WTC11 (cell line): ENCODE results near the gene LIFR. TPM values are rescaled to one million over a fixed set of nuclear protein-coding genes. Genes with fewer than 3 reads are reported as not detected.

Experiments used
- ATAC-seq: fragments of 200-7000 bp; cut with Tn5 transposase; 2 replicates; pipeline ENCODE4 v1.10.0; 2021; ENCODE audit warnings: mild to moderate bottlenecking, moderate library complexity
- CTCF ChIA-PET: fragments of 300-600 bp; sonication (Branson Sonifier 250); formaldehyde crosslinking; loops from one replicate; lab custom pipeline; 2021; ENCODE audit warnings: antibody characterized with exemption; lab: Charles Lee
- POLR2A ChIA-PET: fragments of 350-600 bp; sonication (Branson Sonifier 250); formaldehyde crosslinking; loops from one replicate; lab custom pipeline; 2021; ENCODE audit warnings: antibody characterized with exemption; lab: Charles Lee
- DNase-seq: peaks from one replicate; pipeline ENCODE4 v3.0.0; 2021; ENCODE audit warnings: low spot score
- H3K27ac Mint-ChIP-seq: 2 replicates; pipeline ENCODE4 v1.8.0; 2021; ENCODE audit warnings: mixed read lengths
- H3K27me3 Mint-ChIP-seq: 2 replicates; pipeline ENCODE4 v1.8.0; 2021; ENCODE audit warnings: low read depth, mild to moderate bottlenecking, moderate library complexity, mixed read lengths
- H3K36me3 Mint-ChIP-seq: 2 replicates; pipeline ENCODE4 v1.8.0; 2021; ENCODE audit warnings: mixed read lengths
- H3K4me1 Mint-ChIP-seq: 2 replicates; pipeline ENCODE4 v1.8.0; 2022; ENCODE audit warnings: mixed read lengths
- H3K4me3 Mint-ChIP-seq: 2 replicates; pipeline ENCODE4 v1.8.0; 2021; ENCODE audit warnings: mild to moderate bottlenecking, moderate library complexity, mixed read lengths
- H3K9me3 Mint-ChIP-seq: 2 replicates; pipeline ENCODE4 v1.8.0; 2021; ENCODE audit warnings: mixed read lengths
- ELF4 ChIP-seq: sonication (generic); formaldehyde crosslinking; IDR thresholded peaks from 2 replicates; pipeline ENCODE4 v1.8.1; 2022; ENCODE audit warnings: low read depth, mild to moderate bottlenecking, moderate library complexity, missing genetic modification reagents
- EMX1 ChIP-seq: fragments of 250-450 bp; sonication (Bioruptor Pico); IDR thresholded peaks from 2 replicates; pipeline ENCODE4 v1.8.0; 2021; ENCODE audit warnings: mild to moderate bottlenecking
- FOXP1 ChIP-seq: sonication (generic); formaldehyde crosslinking; IDR thresholded peaks from 2 replicates; pipeline ENCODE4 v1.8.0; 2022; ENCODE audit warnings: missing genetic modification reagents, mild to moderate bottlenecking, moderate library complexity, borderline replicate concordance
- SMAD4 ChIP-seq: sonication (generic); formaldehyde crosslinking; IDR thresholded peaks from 2 replicates; pipeline ENCODE4 v1.8.0; 2022; ENCODE audit warnings: mild to moderate bottlenecking, missing genetic modification reagents
- ZNF219 ChIP-seq: sonication (generic); formaldehyde crosslinking; IDR thresholded peaks from 2 replicates; pipeline ENCODE4 v1.8.0; 2023; ENCODE audit warnings: missing genetic modification reagents, mild to moderate bottlenecking, borderline replicate concordance
- ZNF317 ChIP-seq: sonication (generic); formaldehyde crosslinking; IDR thresholded peaks from 2 replicates; pipeline ENCODE4 v1.8.1; 2023; ENCODE audit warnings: low read depth, mild to moderate bottlenecking, moderate library complexity, missing genetic modification reagents, borderline replicate concordance
- ZNF423 ChIP-seq: fragments of 250-450 bp; sonication (Bioruptor Pico); IDR thresholded peaks from 2 replicates; pipeline ENCODE4 v2.1.2; 2022; ENCODE audit warnings: mild to moderate bottlenecking, moderate library complexity
- total RNA-seq: library from RNA; stranded (reverse); gene quantifications from 3 replicates; pipeline ENCODE4 v1.2.3, GENCODE V29; 2021
- TF ChIP-seq, protein P1 (sequence below): sonication (generic); formaldehyde crosslinking; IDR thresholded peaks from 2 replicates; pipeline ENCODE4 v1.8.1; 2023; ENCODE audit warnings: mild to moderate bottlenecking, missing genetic modification reagents
- TF ChIP-seq, protein P2 (sequence below): fragments of 250-450 bp; sonication (Bioruptor Pico); IDR thresholded peaks from 2 replicates; pipeline ENCODE4 v2.1.2; 2022; ENCODE audit warnings: mild to moderate bottlenecking, moderate library complexity
- TF ChIP-seq, protein P3 (sequence below): sonication (generic); formaldehyde crosslinking; IDR thresholded peaks from 2 replicates; pipeline ENCODE4 v1.8.1; 2023; ENCODE audit warnings: mild to moderate bottlenecking, missing genetic modification reagents, borderline replicate concordance
- TF ChIP-seq, protein P4 (sequence below): sonication (generic); formaldehyde crosslinking; IDR thresholded peaks from 2 replicates; pipeline ENCODE4 v1.8.1; 2022; ENCODE audit warnings: mild to moderate bottlenecking, moderate library complexity, missing genetic modification reagents
- TF ChIP-seq, protein P5 (sequence below): sonication (generic); formaldehyde crosslinking; IDR thresholded peaks from 2 replicates; pipeline ENCODE4 v1.8.0; 2023; ENCODE audit warnings: missing genetic modification reagents, mild to moderate bottlenecking, borderline replicate concordance
- TF ChIP-seq, protein P6 (sequence below): sonication (generic); formaldehyde crosslinking; IDR thresholded peaks from 2 replicates; pipeline ENCODE4 v1.8.1; 2022; ENCODE audit warnings: missing genetic modification reagents, borderline replicate concordance
- TF ChIP-seq, protein P7 (sequence below): fragments of 250-450 bp; sonication (Bioruptor Pico); IDR thresholded peaks from 2 replicates; pipeline ENCODE4 v1.9.0; 2021; ENCODE audit warnings: mild to moderate bottlenecking, borderline replicate concordance

Gene LIFR
- total RNA-seq, 1 experiment from 2014 or later: 14.4 TPM

DNA sequence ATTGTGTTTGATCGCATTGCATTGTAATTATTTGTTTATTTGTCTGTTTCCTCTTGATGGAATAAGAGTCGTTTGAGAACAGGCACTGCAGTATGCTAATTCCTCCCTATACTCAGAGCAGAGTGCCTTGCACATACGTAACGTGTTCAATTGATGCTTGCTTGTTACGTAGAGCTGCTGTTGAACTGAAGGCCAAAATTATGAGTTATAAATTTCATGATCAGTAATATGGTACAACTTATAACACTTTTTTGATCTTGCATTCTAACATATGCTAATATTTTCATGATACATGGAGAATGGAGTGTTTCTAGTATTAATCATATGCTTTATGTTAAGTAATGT is 26.5 kb upstream of the LIFR start:
- H3K27me3 Mint-ChIP-seq: no peaks in the 10 kb centered on the region
- ChIA-PET POLR2A (no interaction called here), CTCF (no interaction called here)
- H3K4me3 Mint-ChIP-seq: no peak overlapping the region
- H3K36me3 Mint-ChIP-seq: no peaks in the 10 kb centered on the region
- ATAC-seq (no peak), DNase-seq (no peak)
- H3K4me1 Mint-ChIP-seq: peaks cover 10% of the 10 kb centered on the region; the same call in 1 of the 2 replicates
- no peak overlapping the region for H3K27ac Mint-ChIP-seq
- TF ChIP-seq EMX1 (CRISPR knock-in tag) (no peak), SMAD4 (CRISPR knock-in tag) (no peak)
- TF ChIP-seq, protein P1, sequence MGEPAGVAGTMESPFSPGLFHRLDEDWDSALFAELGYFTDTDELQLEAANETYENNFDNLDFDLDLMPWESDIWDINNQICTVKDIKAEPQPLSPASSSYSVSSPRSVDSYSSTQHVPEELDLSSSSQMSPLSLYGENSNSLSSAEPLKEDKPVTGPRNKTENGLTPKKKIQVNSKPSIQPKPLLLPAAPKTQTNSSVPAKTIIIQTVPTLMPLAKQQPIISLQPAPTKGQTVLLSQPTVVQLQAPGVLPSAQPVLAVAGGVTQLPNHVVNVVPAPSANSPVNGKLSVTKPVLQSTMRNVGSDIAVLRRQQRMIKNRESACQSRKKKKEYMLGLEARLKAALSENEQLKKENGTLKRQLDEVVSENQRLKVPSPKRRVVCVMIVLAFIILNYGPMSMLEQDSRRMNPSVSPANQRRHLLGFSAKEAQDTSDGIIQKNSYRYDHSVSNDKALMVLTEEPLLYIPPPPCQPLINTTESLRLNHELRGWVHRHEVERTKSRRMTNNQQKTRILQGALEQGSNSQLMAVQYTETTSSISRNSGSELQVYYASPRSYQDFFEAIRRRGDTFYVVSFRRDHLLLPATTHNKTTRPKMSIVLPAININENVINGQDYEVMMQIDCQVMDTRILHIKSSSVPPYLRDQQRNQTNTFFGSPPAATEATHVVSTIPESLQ (CRISPR knock-in tag): no peak
- H3K9me3 Mint-ChIP-seq: no peaks in the 10 kb centered on the region

DNA sequence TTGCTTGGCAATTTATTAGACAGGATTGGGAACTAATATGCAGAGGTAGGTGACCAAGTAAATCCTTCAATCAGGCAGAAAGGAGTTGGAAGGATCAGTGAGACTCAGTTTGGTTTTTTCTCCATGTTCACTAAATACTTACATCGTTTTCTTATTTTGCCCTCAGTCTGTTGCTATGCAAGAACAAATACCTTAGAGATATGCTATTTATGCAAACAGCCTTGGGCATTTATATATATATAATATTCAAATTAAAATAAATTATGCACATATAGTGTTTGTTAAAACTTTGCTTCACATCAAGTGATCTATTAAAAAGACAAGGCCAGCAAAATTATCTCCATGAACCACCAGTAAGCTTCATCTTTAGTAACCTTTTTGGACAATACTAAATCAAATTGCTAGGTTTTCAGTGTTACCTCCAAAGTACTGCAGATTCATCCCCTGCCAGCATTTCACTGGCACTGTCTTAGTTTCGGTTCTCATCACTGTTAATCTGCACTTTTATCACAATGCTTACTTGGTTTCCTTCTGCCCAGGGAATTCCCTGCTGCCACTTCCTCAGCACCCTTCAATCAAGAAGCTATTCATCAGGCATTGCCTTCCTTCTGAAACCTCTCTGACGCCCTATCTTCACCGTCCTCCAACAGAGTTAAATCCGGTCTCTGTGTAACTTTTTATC is 26.0 kb upstream of the LIFR start:
- Mint-ChIP-seq H3K4me3 (no peak overlapping the region), H3K27me3 (no peaks in the 10 kb centered on the region), H3K27ac (no peak overlapping the region), H3K36me3 (no peaks in the 10 kb centered on the region), H3K9me3 (no peaks in the 10 kb centered on the region), H3K4me1 (peaks cover 10% of the 10 kb centered on the region; the same call in 1 of the 2 replicates)
- no peak for DNase-seq
- CTCF ChIA-PET: interaction anchor here (1.9 kb wide), 1 partner anchor 140 kb away, joined by 7 read pairs; no protein-coding TSS in a partner anchor
- ATAC-seq: no peak
- POLR2A ChIA-PET: no interaction called here
- TF ChIP-seq FOXP1 (CRISPR knock-in tag) (no peak), ELF4 (CRISPR knock-in tag) (no peak), ZNF219 (CRISPR knock-in tag) (no peak), ZNF317 (CRISPR knock-in tag) (no peak), ZNF423 (CRISPR knock-in tag) (no peak)
- TF ChIP-seq, protein P2, sequence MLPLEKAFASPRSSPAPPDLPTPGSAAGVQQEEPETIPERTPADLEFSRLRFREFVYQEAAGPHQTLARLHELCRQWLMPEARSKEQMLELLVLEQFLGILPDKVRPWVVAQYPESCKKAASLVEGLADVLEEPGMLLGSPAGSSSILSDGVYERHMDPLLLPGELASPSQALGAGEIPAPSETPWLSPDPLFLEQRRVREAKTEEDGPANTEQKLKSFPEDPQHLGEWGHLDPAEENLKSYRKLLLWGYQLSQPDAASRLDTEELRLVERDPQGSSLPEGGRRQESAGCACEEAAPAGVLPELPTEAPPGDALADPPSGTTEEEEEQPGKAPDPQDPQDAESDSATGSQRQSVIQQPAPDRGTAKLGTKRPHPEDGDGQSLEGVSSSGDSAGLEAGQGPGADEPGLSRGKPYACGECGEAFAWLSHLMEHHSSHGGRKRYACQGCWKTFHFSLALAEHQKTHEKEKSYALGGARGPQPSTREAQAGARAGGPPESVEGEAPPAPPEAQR (CRISPR knock-in tag): no peak
- TF ChIP-seq, protein P3, sequence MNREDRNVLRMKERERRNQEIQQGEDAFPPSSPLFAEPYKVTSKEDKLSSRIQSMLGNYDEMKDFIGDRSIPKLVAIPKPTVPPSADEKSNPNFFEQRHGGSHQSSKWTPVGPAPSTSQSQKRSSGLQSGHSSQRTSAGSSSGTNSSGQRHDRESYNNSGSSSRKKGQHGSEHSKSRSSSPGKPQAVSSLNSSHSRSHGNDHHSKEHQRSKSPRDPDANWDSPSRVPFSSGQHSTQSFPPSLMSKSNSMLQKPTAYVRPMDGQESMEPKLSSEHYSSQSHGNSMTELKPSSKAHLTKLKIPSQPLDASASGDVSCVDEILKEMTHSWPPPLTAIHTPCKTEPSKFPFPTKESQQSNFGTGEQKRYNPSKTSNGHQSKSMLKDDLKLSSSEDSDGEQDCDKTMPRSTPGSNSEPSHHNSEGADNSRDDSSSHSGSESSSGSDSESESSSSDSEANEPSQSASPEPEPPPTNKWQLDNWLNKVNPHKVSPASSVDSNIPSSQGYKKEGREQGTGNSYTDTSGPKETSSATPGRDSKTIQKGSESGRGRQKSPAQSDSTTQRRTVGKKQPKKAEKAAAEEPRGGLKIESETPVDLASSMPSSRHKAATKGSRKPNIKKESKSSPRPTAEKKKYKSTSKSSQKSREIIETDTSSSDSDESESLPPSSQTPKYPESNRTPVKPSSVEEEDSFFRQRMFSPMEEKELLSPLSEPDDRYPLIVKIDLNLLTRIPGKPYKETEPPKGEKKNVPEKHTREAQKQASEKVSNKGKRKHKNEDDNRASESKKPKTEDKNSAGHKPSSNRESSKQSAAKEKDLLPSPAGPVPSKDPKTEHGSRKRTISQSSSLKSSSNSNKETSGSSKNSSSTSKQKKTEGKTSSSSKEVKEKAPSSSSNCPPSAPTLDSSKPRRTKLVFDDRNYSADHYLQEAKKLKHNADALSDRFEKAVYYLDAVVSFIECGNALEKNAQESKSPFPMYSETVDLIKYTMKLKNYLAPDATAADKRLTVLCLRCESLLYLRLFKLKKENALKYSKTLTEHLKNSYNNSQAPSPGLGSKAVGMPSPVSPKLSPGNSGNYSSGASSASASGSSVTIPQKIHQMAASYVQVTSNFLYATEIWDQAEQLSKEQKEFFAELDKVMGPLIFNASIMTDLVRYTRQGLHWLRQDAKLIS (CRISPR knock-in tag): no peak
- TF ChIP-seq, protein P4, sequence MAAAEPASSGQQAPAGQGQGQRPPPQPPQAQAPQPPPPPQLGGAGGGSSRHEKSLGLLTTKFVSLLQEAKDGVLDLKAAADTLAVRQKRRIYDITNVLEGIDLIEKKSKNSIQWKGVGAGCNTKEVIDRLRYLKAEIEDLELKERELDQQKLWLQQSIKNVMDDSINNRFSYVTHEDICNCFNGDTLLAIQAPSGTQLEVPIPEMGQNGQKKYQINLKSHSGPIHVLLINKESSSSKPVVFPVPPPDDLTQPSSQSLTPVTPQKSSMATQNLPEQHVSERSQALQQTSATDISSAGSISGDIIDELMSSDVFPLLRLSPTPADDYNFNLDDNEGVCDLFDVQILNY: no peak
- TF ChIP-seq, protein P5, sequence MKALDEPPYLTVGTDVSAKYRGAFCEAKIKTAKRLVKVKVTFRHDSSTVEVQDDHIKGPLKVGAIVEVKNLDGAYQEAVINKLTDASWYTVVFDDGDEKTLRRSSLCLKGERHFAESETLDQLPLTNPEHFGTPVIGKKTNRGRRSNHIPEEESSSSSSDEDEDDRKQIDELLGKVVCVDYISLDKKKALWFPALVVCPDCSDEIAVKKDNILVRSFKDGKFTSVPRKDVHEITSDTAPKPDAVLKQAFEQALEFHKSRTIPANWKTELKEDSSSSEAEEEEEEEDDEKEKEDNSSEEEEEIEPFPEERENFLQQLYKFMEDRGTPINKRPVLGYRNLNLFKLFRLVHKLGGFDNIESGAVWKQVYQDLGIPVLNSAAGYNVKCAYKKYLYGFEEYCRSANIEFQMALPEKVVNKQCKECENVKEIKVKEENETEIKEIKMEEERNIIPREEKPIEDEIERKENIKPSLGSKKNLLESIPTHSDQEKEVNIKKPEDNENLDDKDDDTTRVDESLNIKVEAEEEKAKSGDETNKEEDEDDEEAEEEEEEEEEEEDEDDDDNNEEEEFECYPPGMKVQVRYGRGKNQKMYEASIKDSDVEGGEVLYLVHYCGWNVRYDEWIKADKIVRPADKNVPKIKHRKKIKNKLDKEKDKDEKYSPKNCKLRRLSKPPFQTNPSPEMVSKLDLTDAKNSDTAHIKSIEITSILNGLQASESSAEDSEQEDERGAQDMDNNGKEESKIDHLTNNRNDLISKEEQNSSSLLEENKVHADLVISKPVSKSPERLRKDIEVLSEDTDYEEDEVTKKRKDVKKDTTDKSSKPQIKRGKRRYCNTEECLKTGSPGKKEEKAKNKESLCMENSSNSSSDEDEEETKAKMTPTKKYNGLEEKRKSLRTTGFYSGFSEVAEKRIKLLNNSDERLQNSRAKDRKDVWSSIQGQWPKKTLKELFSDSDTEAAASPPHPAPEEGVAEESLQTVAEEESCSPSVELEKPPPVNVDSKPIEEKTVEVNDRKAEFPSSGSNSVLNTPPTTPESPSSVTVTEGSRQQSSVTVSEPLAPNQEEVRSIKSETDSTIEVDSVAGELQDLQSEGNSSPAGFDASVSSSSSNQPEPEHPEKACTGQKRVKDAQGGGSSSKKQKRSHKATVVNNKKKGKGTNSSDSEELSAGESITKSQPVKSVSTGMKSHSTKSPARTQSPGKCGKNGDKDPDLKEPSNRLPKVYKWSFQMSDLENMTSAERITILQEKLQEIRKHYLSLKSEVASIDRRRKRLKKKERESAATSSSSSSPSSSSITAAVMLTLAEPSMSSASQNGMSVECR: no peak
- TF ChIP-seq, protein P6, sequence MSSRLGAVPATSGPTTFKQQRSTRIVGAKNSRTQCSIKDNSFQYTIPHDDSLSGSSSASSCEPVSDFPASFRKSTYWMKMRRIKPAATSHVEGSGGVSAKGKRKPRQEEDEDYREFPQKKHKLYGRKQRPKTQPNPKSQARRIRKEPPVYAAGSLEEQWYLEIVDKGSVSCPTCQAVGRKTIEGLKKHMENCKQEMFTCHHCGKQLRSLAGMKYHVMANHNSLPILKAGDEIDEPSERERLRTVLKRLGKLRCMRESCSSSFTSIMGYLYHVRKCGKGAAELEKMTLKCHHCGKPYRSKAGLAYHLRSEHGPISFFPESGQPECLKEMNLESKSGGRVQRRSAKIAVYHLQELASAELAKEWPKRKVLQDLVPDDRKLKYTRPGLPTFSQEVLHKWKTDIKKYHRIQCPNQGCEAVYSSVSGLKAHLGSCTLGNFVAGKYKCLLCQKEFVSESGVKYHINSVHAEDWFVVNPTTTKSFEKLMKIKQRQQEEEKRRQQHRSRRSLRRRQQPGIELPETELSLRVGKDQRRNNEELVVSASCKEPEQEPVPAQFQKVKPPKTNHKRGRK (CRISPR knock-in tag): no peak
- TF ChIP-seq, protein P7, sequence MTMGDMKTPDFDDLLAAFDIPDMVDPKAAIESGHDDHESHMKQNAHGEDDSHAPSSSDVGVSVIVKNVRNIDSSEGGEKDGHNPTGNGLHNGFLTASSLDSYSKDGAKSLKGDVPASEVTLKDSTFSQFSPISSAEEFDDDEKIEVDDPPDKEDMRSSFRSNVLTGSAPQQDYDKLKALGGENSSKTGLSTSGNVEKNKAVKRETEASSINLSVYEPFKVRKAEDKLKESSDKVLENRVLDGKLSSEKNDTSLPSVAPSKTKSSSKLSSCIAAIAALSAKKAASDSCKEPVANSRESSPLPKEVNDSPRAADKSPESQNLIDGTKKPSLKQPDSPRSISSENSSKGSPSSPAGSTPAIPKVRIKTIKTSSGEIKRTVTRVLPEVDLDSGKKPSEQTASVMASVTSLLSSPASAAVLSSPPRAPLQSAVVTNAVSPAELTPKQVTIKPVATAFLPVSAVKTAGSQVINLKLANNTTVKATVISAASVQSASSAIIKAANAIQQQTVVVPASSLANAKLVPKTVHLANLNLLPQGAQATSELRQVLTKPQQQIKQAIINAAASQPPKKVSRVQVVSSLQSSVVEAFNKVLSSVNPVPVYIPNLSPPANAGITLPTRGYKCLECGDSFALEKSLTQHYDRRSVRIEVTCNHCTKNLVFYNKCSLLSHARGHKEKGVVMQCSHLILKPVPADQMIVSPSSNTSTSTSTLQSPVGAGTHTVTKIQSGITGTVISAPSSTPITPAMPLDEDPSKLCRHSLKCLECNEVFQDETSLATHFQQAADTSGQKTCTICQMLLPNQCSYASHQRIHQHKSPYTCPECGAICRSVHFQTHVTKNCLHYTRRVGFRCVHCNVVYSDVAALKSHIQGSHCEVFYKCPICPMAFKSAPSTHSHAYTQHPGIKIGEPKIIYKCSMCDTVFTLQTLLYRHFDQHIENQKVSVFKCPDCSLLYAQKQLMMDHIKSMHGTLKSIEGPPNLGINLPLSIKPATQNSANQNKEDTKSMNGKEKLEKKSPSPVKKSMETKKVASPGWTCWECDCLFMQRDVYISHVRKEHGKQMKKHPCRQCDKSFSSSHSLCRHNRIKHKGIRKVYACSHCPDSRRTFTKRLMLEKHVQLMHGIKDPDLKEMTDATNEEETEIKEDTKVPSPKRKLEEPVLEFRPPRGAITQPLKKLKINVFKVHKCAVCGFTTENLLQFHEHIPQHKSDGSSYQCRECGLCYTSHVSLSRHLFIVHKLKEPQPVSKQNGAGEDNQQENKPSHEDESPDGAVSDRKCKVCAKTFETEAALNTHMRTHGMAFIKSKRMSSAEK (CRISPR knock-in tag): no peak
